GM20000 (cell line): ENCODE measurements around the gene LNPEP.

Source experiments
- DNase-seq: peaks from one replicate; pipeline ENCODE4 v3.0.0; 2012; ENCODE audit warnings: low spot score
- CTCF ChIP-seq: IDR thresholded peaks from 2 replicates; pipeline ENCODE4 v1.5.1; 2012; ENCODE audit warnings: mild to moderate bottlenecking, control low read depth; ENCODE audit errors: extremely low read depth, missing control alignments

LNPEP gene

GRCh38 chr5:96963267-96963666 lies 27.4 kb downstream of the LNPEP start:
- peak; percentile 25 for DNase-seq
- no peak for TF ChIP-seq CTCF

GRCh38 chr5:96966801-96967200 lies 30.9 kb downstream of the LNPEP start:
- no peak for DNase-seq
- no peak for TF ChIP-seq CTCF

- no peak for TF ChIP-seq CTCF
- no peak for DNase-seq
Measured at GRCh38 chr5:96967400-96967799, 31.5 kb downstream of the LNPEP start.

- no peak for DNase-seq
- no peak for TF ChIP-seq CTCF
Measured at GRCh38 chr5:96968074-96968473, 32.2 kb downstream of the LNPEP start.

GRCh38 chr5:96968614-96969013 lies 32.7 kb downstream of the LNPEP start:
- no peak for DNase-seq
- TF ChIP-seq CTCF = no peak

- no peak for DNase-seq
- TF ChIP-seq CTCF = no peak
Measured at GRCh38 chr5:96969366-96969765, 33.5 kb downstream of the LNPEP start.

GRCh38 chr5:96972599-96973334 lies 36.9 kb downstream of the LNPEP start:
- TF ChIP-seq CTCF = no peak
- no peak for DNase-seq
